HS-27A (cell line): ENCODE measurements around the gene ZNF273.
A peak's percentile ranks its signal among the peaks of the same experiment; 100 is the strongest.
"Not testable (repeated sequence)": the region's sequence is repeated elsewhere in the genome, so short reads cannot be mapped to it uniquely, and the experiment has no call there.

Experiments
- DNase-seq: peaks from one replicate; pipeline ENCODE4 v3.0.0-alpha.2; 2012; ENCODE audit warnings: low read depth, missing footprints

ZNF273 gene

DNA sequence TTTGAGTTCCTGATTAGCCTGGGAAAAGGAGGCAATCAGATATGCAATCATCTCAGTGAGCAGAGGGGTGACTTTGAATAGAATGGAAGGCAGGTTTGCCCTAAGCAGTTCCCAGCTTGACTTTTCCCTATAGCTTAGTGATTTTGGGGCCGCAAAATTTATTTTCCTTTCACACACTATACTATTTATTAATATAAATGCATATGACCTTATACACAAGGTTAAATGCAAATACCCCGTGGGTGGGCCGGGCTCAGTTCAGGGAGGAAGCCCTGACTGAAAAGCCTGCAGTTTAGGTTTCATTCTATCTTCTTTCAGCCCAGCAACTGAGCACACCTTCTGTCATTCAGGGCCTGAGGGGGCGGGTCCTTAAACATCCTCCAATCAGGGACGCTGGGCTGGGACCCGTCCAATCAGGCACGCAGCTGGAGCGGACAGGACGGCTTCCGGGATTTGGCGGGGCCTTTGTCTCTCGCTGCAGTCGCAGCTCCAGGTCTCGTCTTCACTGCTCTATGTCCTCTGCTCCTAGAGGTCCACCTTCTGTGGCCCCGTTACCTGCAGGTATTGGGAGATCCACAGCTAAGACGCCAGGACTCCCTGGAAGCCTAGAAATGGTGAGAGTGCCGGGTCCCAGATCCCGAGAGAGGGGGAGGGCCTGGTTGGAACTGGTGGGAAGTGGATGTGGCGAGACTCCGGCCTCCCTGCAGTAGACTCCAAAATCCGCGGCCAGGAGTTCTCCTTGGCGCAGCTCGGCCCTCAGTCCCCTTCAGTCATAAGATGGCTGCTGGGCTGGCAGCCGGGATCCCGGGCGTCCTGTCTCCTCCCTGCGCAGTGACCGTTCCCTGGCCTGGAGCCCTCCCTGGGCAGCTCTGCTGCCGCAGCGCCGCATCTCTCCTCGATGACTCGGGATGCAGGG, at the start of gene ZNF273:
TSS of gene ZNF273 (plus strand) at position 468 of the 916 bp plus-strand sequence. CDS start at position 513, 45 bp downstream.
- DNase-seq: peak; percentile 36

DNA sequence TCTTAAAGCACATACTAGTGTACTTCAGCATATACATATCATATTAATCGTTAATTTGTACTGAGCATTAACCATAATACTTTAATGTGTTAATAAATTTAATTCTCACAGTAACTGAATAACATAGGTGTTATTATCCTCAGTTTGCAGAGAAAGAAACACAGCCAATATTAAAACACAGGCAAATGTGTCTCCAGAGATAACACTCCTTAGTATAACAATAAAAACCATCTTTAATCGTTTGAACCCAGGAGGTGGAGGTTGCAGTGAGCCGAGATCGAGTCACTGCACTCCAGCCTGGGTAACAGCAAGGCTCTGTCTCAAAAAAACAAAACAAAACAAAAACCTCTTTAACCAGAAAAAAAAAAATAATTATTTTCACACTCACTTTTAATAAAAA, 49.4 kb upstream of the ZNF273 start:
- no peak for DNase-seq

DNA sequence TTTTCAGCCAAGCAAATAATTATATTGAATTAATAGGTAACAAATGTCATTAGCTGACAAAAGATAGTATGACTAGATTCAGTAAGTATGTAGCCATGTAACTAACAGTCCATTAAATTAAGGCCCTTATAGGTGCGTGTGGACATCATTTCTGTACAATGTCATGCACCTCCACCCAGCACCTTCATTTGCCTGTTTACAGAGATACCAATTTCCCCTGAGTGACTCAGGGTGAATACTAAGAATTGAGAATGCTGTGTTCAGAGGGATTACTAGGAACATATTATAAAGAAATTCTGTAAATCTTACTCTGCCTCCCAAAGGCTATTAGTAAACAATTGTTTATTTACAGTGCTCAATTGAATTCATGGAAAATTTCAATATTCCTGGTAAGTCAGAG, 48.1 kb upstream of the ZNF273 start:
- no peak for DNase-seq

DNA sequence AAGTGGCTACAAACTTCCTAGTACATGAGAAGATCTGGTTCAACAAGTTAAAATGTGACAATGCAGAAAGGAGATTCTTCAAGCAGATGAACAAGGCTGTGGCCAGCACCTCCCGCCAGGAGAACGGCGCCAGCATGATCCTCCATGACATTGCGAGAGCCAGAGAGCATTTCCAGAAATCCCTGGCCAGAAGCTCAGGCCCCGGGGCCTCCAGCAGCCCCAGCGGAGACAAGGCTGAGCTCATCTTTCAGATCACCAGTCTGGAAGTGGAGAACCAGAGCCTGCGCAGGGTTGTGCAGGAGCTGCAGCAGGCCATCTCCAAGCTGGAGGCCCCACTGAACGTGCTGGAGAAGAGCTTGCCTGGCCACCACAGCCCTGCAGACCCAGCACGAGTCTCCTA, 40.1 kb upstream of the ZNF273 start:
- DNase-seq: no peak

DNA sequence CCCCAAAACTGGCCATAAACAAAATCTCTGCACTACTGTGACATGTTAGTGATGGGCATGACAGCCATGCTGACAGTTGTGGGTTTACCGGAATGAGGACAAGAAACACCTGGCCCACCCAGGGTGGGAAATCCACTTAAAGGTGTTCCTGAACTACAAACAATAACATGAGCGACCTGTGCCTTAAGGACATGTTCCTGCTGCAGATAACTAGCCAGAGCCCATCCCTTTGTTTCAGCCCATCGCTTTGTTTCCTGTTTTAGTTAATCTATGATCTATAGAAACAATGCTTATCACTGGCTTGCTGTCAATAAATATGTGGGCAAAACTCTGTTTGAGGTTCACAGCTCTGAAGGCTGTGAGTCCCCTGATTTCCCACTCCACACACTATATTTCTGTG, 39.5 kb upstream of the ZNF273 start:
- DNase-seq: not testable (repeated sequence)

DNA sequence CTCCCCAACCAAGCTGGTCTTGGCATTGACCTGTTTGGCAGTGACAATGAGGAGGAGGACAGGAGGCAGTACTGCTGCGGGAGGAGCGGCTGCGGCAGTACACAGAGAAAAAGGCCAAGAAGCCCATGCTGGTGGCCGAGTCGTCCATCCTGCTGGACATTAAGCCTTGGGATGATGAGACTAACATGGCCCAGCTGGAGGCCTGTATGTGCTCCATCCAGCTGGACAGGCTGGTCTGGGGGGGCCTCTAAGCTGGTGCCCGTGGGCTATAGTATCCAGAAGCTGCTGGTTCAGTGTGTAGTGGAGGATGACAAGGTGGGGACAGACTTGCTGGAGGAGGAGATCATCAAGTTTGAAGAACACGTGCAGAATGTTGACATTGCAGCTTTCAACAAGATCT, 39.1 kb upstream of the ZNF273 start:
- DNase-seq: no peak

DNA sequence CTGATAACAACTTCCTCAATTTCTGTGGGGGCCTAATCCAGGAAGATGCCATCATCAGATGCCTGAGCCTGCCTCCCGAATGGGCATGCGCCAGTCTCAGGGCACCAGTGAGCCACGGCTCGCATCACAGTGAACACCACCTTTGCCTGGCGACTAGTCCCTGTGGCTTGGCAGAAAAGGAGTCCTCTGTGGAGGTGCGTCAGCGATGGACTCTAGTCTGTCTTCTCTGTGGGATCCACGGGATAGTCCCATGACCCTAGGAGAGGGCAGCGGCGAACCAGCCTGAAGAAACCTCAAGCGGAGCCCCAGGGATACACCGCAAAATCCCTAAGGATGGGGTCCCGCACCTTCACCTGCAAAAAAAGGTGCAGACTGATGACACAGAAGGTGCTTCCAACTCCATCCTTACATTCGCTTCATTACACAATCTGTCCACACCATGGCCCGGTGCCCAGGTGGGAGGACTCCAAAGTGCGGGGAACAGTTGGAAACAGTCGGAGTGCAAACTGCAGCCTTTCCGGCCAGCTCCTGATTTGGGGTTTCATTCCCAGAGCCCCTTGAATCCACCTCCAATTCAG, 35.1 kb upstream of the ZNF273 start:
- no peak for DNase-seq

DNA sequence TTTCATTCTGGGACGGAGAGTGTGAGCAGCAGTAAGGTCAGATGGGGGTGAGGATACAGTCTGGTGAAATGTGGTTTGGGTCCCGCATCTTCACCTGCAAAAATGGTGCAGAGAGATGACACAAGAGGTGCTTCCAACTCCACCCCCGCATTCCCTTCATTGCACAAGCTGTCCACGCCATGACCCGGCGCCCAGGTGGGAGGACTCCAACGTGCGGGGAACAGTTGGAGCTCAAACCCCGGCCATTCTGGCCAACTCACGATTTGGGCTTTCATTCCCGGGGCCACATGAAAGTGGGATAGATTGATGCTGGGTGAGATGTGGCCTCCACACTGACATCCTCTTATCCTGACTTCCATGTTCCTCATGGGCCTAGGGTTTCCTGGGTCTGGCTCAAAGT, 34.6 kb upstream of the ZNF273 start:
- no peak for DNase-seq

DNA sequence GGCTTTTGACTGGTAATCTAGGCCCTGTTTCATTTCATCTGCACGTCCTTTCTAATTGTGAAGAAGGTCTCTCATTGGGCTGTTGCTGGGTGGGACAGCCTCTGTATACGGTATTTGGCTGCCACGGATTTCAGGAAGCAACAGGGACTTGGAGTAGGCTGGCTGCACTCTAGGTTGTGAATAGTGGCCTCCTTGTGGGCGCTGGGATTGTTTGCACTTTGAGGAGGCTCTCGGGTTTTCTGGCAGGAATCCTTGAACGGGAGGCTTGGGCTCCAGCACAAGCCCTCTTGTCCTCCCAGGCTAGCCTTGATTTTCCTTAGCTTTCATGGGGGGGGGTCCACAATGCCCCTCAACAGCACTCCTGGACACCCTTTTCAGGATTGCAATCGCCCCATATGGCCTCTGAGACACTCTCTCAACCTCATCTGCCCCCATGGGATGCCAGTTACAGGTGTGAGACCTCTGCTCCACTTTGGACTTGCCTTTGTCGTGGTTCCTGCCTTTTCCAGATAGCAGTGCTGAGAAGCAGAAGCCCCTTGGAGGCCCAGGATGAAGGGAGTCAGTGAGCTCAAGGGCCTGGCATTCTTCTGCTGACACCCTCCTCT, 33.9 kb upstream of the ZNF273 start:
- no peak for DNase-seq

DNA sequence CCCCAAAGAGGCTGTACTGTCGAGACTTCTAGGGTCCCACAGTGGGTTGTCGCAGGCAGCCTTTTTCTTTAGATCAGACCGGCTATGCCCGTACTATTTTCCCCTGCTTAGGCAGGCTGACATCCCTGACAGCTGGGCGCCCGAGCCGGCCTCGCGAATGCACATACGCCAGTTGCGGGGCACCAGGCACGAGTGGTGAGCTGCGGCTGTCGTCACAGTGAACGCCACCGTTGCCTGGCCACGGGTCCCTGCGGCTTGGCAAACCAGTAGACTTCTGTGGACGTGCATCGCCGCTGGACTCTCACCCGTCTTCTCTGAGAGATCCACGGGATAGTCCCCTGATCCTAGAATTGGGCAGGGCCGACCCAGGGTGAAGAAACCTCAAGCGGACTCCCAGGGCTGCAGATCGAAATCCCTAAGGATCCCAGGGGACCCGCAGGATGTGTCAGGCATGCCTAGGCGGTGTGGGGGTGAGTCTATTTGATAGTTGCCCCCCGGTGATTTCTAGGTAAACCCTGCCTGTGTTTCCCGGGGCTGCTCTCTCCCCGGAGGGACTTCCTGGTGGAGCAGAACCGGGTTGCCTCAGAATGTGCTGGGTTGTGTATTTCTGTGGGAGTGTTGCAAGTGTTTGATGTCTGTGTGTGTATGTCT, 33.0 kb upstream of the ZNF273 start:
- no peak for DNase-seq

DNA sequence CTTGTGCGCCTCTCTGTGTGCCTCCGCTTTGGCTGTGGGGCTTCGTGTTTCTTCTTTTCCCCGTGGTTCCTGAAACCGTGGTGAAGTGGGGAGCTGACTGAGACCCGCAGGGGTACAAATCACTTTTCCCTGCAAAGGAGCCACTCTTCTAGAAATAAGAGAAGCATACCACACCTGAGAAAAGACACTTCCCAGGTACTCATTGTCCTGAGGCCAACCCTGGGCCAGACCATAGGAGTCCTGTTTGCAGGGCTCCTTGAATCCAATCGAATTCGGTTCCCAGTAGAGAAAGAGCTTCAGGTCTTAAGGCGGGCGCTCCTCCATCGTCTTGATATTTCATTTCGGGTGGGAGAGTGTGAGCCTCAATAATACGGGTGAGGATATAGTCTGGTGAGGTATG, 32.4 kb upstream of the ZNF273 start:
- DNase-seq: no peak

DNA sequence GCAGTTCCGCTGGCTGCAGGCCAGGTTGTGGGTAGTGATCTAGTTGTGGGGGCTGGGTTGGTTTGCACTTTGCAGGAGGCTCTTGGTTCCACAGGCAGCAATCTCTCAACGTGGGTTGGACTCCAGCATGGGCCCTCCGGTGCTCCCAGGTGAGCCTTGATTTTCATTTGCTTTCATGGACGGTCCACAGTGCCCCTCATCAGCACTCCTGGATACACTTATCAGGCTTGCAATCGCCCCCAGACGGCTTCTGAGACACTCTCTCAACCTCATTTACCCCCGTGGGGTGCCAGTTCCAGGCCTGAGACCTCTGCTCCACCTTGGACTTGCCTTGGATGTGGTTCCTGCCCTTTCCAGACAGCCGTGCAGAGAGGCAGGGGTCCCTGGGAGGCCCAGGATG, 31.3 kb upstream of the ZNF273 start:
- no peak for DNase-seq

DNA sequence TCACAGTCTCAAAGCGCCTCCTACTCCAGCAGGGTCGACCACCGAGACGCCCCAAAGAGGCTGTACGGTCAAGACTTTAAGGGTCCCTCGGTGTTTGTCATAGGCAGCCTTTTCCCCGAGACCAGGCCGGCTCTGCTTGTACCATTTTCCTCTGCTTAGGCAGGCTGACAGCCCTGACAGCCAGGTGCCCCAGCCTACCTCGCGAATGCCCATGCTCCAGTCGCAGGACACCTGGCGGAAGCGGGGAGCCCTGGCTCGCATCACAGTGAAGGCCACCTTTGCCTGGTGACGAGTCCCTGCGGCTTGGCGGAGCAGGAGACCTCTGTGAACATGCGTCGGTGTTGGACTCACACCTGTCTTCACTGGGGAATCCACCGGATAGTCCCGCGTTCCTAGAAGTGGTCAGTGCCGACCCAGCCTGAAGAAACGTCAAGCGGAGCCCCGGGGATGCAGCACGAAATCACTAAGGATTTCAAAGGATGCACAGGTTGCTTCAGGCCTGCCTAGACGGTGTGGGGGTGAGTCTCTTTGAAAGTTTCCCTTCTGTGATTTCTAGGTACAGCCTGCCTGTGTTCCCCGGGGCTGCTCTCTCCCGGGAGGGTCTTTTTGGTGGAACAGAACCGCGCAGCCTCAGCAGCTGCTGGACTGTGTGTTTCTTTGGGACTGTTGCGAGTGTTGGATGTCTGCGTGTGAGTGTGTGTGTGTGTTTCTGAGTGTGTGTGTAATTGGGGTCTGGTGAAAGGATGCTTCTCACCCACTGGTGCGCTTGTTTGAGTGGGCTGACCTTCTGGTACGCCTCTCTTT, 30.5 kb upstream of the ZNF273 start:
- DNase-seq: no peak

DNA sequence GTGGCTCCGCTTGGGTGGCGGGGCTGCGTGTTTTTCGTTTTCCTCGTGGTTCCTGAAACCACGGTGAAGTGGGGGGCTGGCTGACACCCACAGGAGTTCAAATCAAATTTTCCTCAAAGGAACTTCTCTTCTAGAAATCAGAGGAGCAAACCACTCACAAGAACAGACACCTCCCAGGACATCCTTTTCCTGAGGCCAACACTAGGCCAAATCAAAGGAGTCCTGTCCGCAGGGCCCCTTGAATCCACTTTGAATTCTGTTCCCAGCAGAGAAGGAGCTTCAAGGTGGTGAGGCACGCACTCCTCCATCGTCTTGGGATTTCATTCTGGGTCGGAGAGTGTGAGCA, 29.9 kb upstream of the ZNF273 start:
- no peak for DNase-seq

DNA sequence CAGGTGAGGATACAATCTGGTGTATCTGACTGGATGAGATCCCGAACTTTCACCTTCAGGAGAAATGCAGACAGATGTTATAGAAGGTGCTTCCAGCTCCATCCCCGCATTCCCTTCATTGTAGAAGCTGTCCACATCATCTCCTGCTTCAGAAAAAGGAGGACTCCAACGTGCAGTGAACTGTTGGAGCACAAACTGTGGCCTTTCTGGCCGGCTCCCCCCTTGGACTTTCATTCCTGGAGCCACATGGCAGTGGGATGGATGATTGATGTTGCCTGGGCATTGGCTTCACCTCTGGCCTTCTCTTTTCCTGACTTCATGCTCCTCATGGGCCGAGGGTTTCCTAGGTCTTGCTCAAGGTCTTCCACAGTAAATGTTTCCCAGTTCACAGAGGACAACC, 29.6 kb upstream of the ZNF273 start:
- no peak for DNase-seq

DNA sequence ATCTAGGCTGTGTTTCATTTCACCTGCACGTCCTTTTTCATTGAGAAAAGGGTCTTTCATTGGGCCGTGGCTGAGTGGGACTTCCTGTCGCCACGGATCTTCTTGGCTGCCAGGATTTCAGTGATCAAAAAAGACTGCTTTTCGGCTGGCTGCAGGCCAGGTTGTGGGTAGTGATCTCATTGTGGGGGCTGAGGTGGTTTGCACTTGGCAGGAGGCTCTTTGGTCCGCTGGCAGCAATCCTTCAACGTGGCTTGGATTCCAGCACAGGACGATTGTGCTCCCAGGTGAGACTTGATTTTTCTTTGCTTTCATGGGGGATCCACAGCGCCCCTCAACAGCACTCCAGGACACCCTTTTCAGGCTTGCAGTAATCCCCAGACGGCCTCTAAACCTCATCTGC, 29.0 kb upstream of the ZNF273 start:
- DNase-seq: no peak

DNA sequence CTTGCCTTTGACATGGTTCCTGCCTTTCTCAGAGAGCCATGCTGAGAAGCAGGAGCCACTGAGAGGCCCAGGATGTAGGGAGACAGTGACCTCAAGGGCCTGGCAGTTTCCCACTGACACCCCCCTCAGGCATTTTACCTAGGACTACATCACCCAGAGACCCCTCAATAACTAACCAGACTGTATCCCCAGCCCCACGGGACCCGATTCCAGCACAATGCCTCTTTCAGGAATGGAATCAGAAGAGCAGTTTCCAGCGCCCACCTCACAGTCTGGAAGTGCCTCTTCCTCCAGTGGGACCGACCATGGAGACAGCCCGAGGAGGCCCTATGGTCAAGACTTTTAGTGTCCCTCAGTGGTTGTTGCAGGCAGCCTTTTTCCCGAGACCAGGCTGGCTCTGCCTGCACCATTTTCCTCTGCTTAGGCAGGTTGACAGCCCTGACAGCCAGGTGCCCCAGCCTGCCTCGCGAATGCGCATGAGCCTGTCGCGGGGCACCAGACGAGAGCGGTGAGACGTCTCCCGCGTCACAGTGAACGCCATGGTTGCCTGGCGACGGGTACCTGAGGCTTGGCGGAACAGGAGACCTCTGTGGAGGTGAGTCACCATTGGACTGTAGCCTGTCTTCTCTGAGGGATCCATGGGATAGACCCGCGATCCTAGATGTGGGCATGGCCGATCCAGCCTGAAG, 28.4 kb upstream of the ZNF273 start:
- no peak for DNase-seq

DNA sequence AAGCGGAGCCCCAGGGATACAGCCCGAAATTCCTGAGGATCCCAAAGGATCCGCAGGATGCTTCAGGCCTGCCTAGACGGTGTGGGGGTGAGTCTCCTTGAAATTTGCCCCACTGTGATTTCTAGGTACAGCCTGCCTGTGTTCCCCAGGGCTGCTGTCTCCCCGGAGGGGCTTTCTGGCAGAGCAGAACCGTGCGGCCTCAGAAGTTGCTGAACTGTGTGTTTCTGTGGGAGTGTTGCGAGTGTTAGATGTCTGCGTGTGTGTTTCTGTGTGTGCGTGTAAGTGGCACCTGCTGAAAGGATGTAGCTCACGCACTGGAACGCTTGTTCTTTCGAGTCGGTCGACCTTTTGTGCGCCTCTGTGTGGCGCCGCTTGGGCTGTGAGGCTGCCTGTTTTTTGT, 27.8 kb upstream of the ZNF273 start:
- no peak for DNase-seq

DNA sequence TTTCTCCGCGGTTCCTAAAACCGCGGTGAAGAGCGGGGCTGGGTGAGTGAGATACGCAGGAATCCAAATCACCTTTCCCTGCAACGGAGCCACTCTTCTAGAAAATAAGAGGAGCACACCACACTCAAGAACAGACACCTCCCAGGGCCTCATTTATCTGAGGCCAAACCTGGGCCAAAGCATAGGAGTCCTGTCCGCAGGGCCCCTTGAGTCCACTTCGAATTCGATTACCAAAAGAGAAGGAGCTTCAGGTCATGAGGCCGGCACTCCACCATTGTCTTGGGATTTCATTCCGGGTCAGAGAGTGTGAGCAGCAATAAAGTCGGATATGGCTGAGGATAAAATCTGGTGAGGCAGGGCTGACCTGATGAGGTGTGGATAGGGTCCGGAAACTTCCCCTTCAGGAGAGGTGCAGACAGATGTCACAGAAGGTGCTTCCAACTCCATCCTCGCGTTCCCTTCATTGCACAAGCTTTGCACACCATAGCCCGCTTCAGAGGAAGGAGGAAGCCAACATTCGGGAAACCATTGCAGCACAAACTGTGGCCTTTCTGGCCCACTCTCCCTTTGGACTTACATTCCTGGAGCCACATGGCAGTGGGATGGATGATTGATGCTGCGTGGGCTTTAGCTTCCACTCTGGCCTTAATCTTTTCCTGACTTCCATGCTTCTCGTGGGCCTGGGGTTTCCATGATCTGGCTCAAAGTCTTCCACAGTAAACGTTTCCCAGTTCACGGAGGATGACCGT, 27.2 kb upstream of the ZNF273 start:
- no peak for DNase-seq

DNA sequence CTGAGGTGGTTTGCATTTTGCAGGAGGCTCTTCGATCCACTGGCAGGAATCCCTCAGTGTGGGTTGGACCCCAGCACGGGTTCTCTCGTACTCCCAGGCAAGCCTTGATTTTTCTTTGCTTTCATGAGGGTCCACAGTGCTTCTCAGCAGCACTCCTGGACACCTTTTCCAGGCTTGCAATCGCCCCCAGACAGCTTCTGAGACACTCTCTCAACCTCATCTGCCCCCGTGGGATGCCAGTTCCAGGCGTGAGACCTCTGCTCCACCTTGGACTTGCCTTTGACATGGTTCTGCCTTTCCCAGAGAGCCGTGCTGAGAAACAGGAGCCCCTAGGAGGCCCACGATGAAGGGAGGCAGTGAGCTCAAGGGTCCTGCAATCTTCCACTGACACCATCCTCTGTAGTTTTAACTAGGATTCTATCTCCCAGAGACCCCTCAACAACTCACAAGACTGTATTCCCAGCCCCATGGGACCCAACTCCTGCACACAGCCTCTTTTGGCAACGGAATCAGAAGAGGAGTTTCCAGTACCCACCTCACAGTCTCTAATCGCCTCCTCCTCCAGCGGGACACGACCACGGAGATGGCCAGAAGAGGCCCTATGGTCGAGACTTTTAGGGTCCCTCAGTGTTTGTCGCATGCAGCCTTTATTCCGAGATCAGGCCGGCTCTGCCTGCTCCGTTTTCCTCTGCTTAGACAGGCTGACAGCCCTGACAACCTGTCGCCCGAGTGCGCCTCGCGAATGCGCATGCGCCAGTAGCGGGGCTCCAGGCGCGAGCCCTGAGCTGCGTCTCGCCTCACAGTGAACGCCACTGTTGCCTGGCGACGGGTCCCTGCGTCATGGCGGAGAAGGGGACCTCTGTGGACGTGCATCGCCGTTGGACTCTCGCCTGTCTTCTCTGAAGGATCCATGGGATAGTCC, 26.0 kb upstream of the ZNF273 start:
- no peak for DNase-seq
